Esophagus squamous epithelium (tissue), 4 donors: ENCODE measurements around the gene ZC4H2.

Source experiments
- CTCF ChIP-seq, 6 experiments: fragments of 450-650 bp in 4 of 6; fragments of 200-600 bp in 2 of 6; sonication (generic) in 2 of 6; IDR thresholded peaks; one replicate each; pipeline ENCODE4 v1.5.1; 2016 to 2019; ENCODE audit warnings: antibody characterized with exemption in 6 of 6, mild to moderate bottlenecking in 4 of 6, moderate library complexity in 4 of 6
- POLR2A ChIP-seq, 4 donors: fragments of 450-650 bp; IDR thresholded peaks; one replicate each; pipeline ENCODE4 v1.6.1; 2017; ENCODE audit warnings: antibody characterized with exemption in 4 of 4, mild to moderate bottlenecking in 4 of 4, moderate library complexity in 3 of 4

GRCh38 chrX:64975491-64975890, 759 bp downstream of the ZC4H2 start:
- TF ChIP-seq CTCF (IDR thresholded peaks at IDR 0.05) (no peak), POLR2A (IDR thresholded peaks at IDR 0.05) (no peak)
